Posterior vena cava (tissue), 2 donors: ENCODE results near the gene RTEL1. TPM values are rescaled to one million over a fixed set of nuclear protein-coding genes. Genes with fewer than 3 reads are reported as not detected.

Experiments
- DNase-seq: peaks from one replicate; pipeline ENCODE4 v3.0.0-alpha.2; 2020; ENCODE audit warnings: low spot score
- intact Hi-C, 2 donors: fragments of 100-400 bp; cut with DNase I; formaldehyde crosslinking; loops; one replicate each; pipeline versions ENCODE4 v1.14.1 to v1.14.2; 2022 to 2023
- total RNA-seq, 2 donors: library from RNA; stranded (reverse); fragmentation: NEBNext Ultra II Directional; extraction: Animal tissue kit (Norgen Biotek cat#: 25700); gene quantifications; one replicate each; pipeline ENCODE4 v1.2.1, GENCODE V29; 2021
- donor health status: DM: yes; HTN: yes; CAD: no.
- donor health status: DM: yes; HTN: yes; CAD: no.

RTEL1 gene
- total RNA-seq, 2 donors from 2014 or later = 28.3 to 28.7 TPM

GRCh38 chr20:63693733-63694583 is 35.8 kb downstream of the RTEL1 start:
- intact Hi-C loops = no loop called here
- no peak for DNase-seq

- no peak for DNase-seq
Measured at GRCh38 chr20:63694584-63695423, 36.7 kb downstream of the RTEL1 start.

GRCh38 chr20:63695424-63696305 is 37.6 kb downstream of the RTEL1 start:
- peak; percentile 82 for DNase-seq
- intact Hi-C loops = no loop called here

More at GRCh38 chr20:63694584-63695423, 36.7 kb downstream of the RTEL1 start:
- intact Hi-C loops = no loop called here

- DNase-seq = no peak
- intact Hi-C loops = no loop called here
Measured at GRCh38 chr20:63696306-63696627, 38.2 kb downstream of the RTEL1 start.

GRCh38 chr20:63696628-63697356 is 38.7 kb downstream of the RTEL1 start, which contains the start of gene TNFRSF6B:
TSS of gene TNFRSF6B (plus strand) at chr20:63696652. CDS start at chr20:63696768, 116 bp downstream.
- DNase-seq = peak; percentile 83
- intact Hi-C loops = no loop called here

GRCh38 chr20:63697357-63697867 is 39.3 kb downstream of the RTEL1 start:
- intact Hi-C loops = no loop called here
- peak; percentile 77 for DNase-seq

GRCh38 chr20:63697868-63698545 is 39.9 kb downstream of the RTEL1 start:
- intact Hi-C loops = no loop called here
- DNase-seq = peak; percentile 74

GRCh38 chr20:63698739-63699465 is 40.8 kb downstream of the RTEL1 start:
- intact Hi-C loops = no loop called here
- DNase-seq = peak; percentile 94

- peak; percentile 83 for DNase-seq
- intact Hi-C loops = no loop called here
Measured at GRCh38 chr20:63699466-63700198, 41.5 kb downstream of the RTEL1 start.

GRCh38 chr20:63700199-63701050 is 42.3 kb downstream of the RTEL1 start:
- intact Hi-C loops = no loop called here
- peak; percentile 80 for DNase-seq

GRCh38 chr20:63701051-63701328 is 42.9 kb downstream of the RTEL1 start:
- no peak for DNase-seq
- intact Hi-C loops = no loop called here

- DNase-seq = peak; percentile 78
- intact Hi-C loops = no loop called here
Measured at GRCh38 chr20:63701329-63702035, 43.4 kb downstream of the RTEL1 start.

- peak; percentile 78 for DNase-seq
Measured at GRCh38 chr20:63702036-63702665, 44.0 kb downstream of the RTEL1 start.

GRCh38 chr20:63702751-63703470 is 44.8 kb downstream of the RTEL1 start:
- intact Hi-C loops = no loop called here
- peak; percentile 64 for DNase-seq

More at GRCh38 chr20:63702036-63702665, 44.0 kb downstream of the RTEL1 start:
- intact Hi-C loops = no loop called here
